Smooth muscle cell (in vitro differentiated cells): ENCODE measurements around the gene IKZF3. TPM values are rescaled to one million over a fixed set of nuclear protein-coding genes. Genes with fewer than 3 reads are reported as not detected.

Source experiments
- DNase-seq: peaks from one replicate; lab custom pipeline; 2025; ENCODE audit not compliant: unreplicated experiment; lab: John Stamatoyannopoulos, UW
- H2AFZ ChIP-seq: fragments of 200-600 bp; sonication (generic); 2 replicates; pipeline ENCODE4 v1.6.0; 2016; ENCODE audit warnings: antibody characterized with exemption, low read depth, mild to moderate bottlenecking
- H3F3A ChIP-seq: fragments of 200-600 bp; sonication (generic); 2 replicates; pipeline ENCODE4 v1.6.0; 2017; ENCODE audit warnings: antibody characterized with exemption, low read depth
- H3K27ac ChIP-seq: fragments of 200-600 bp; sonication (generic); 2 replicates; pipeline ENCODE4 v1.5.1; 2016; ENCODE audit warnings: low read depth, mild to moderate bottlenecking
- H3K27me3 ChIP-seq: fragments of 200-600 bp; sonication (generic); 2 replicates; pipeline ENCODE4 v1.6.1; 2016; ENCODE audit warnings: low read depth, mild to moderate bottlenecking
- H3K36me3 ChIP-seq: fragments of 200-600 bp; sonication (generic); 2 replicates; pipeline ENCODE4 v1.5.1; 2016; ENCODE audit warnings: low read depth
- H3K4me1 ChIP-seq: fragments of 200-600 bp; sonication (generic); 2 replicates; pipeline ENCODE4 v1.5.1; 2016; ENCODE audit warnings: low read depth
- H3K4me2 ChIP-seq: fragments of 200-600 bp; sonication (generic); 2 replicates; pipeline ENCODE4 v1.6.0; 2016; ENCODE audit warnings: mild to moderate bottlenecking
- H3K4me3 ChIP-seq: fragments of 200-600 bp; sonication (generic); 2 replicates; pipeline ENCODE4 v1.5.1; 2016; ENCODE audit warnings: mild to moderate bottlenecking
- H3K79me2 ChIP-seq: fragments of 200-600 bp; sonication (generic); 2 replicates; pipeline ENCODE4 v1.6.0; 2016; ENCODE audit warnings: low read depth, mild to moderate bottlenecking
- H3K9ac ChIP-seq: fragments of 200-600 bp; sonication (generic); 2 replicates; pipeline ENCODE4 v1.6.0; 2016; ENCODE audit warnings: low read depth
- H3K9me3 ChIP-seq: fragments of 200-600 bp; sonication (generic); replicated peaks from 2 replicates; pipeline ENCODE4 v1.5.1; 2016; ENCODE audit warnings: low read depth
- H4K20me1 ChIP-seq: fragments of 200-600 bp; sonication (generic); 2 replicates; pipeline ENCODE4 v1.6.0; 2016; ENCODE audit warnings: low read depth
- CTCF ChIP-seq: fragments of 200-600 bp; sonication (generic); IDR thresholded peaks from 2 replicates; pipeline ENCODE4 v1.5.1; 2017; ENCODE audit warnings: borderline replicate concordance, mild to moderate bottlenecking, antibody characterized with exemption; ENCODE audit not compliant: insufficient read depth, poor library complexity, severe bottlenecking
- WGBS: methylation state at CpG from one replicate; pipeline ENCODE4 v1.1.7; 2016; ENCODE audit warnings: low lambda C conversion rate; 5-methylcytosine and 5-hydroxymethylcytosine counted together
- polyA plus RNA-seq: library from polyadenylated mRNA; unstranded; fragments of >200 nt; fragmentation: Nextera tagmentation; extraction: Ambion mirVana; gene quantifications from 2 replicates; pipeline ENCODE4 v1.2.1, GENCODE V29; 2016
- total RNA-seq: library from RNA; depleted of rRNA; stranded (reverse); fragments of >200 nt; gene quantifications from 2 replicates; pipeline ENCODE4 v1.2.3, GENCODE V29; 2014

Gene IKZF3
- total and polyA plus RNA-seq, 2 experiments from 2014 or later: under 0.01 TPM; not detected in 1

GRCh38 chr17:39739885-39740356 is 124.2 kb downstream of the IKZF3 start:
- peaks cover 48% of the 10 kb centered on the region for H3K27me3 ChIP-seq
- no peaks in the 10 kb centered on the region for H3K9me3 ChIP-seq
- H2AFZ ChIP-seq: peak overlapping the region; percentile 51
- peak overlapping the region; percentile 87 for H3K4me2 ChIP-seq
- peak overlapping the region; percentile 63 for H3K4me3 ChIP-seq
- TF ChIP-seq CTCF: no peak
- no peaks in the 10 kb centered on the region for H4K20me1 ChIP-seq
- H3K79me2 ChIP-seq: no peaks in the 10 kb centered on the region
- H3K36me3 ChIP-seq: no peaks in the 10 kb centered on the region
- H3F3A ChIP-seq: no peaks in the 10 kb centered on the region
- H3K27ac ChIP-seq: peak overlapping the region; percentile 70
- H3K9ac ChIP-seq: peak overlapping the region; percentile 38
- DNase-seq: no peak
- 18% methylated on average over 8 of the region's 9 CpGs for WGBS
- peaks cover 16% of the 10 kb centered on the region for H3K4me1 ChIP-seq

GRCh38 chr17:39738983-39739884 is 124.9 kb downstream of the IKZF3 start:
- Histone ChIP-seq H3K36me3 (no peaks in the 10 kb centered on the region), H2AFZ (peak overlapping the region; percentile 51), H3F3A (no peaks in the 10 kb centered on the region), H3K9me3 (no peaks in the 10 kb centered on the region), H3K4me1 (peaks cover 16% of the 10 kb centered on the region), H4K20me1 (no peaks in the 10 kb centered on the region), H3K9ac (peak overlapping the region; percentile 26), H3K4me3 (peak overlapping the region; percentile 63), H3K27me3 (peaks cover 48% of the 10 kb centered on the region), H3K4me2 (peak overlapping the region; percentile 87), H3K27ac (peak overlapping the region; percentile 70), H3K79me2 (no peaks in the 10 kb centered on the region)
- TF ChIP-seq CTCF: no peak
- no peak for DNase-seq
- 4% methylated on average over 31 of the region's 32 CpGs for WGBS

- no peaks in the 10 kb centered on the region for H3K36me3 ChIP-seq
- peak overlapping the region; percentile 87 for H3K4me2 ChIP-seq
- peak overlapping the region; percentile 63 for H3K4me3 ChIP-seq
- no peaks in the 10 kb centered on the region for H3F3A ChIP-seq
- H3K9ac ChIP-seq: no peak overlapping the region
- no peak for DNase-seq
- H3K79me2 ChIP-seq: no peaks in the 10 kb centered on the region
- H3K27me3 ChIP-seq: peaks cover 48% of the 10 kb centered on the region
- H4K20me1 ChIP-seq: no peaks in the 10 kb centered on the region
- H3K4me1 ChIP-seq: peaks cover 16% of the 10 kb centered on the region
- no peak for TF ChIP-seq CTCF
- no peaks in the 10 kb centered on the region for H3K9me3 ChIP-seq
- H3K27ac ChIP-seq: no peak overlapping the region
- WGBS: 2% methylated on average over 13 of the region's 13 CpGs
- H2AFZ ChIP-seq: no peak overlapping the region
Observed at GRCh38 chr17:39738568-39738901, 125.6 kb downstream of the IKZF3 start.
